ENCODE measurements around the gene ATP11A. TPM values are rescaled to one million over a fixed set of nuclear protein-coding genes. Genes with fewer than 3 reads are reported as not detected.
A peak's percentile ranks its signal among the peaks of the same experiment; 100 is the strongest.
"Not testable (repeated sequence)": the region's sequence is repeated elsewhere in the genome, so short reads cannot be mapped to it uniquely, and the experiment has no call there.

Gene ATP11A
- total RNA-seq, 1 donor from 2014 or later, result 377 TPM

DNA sequence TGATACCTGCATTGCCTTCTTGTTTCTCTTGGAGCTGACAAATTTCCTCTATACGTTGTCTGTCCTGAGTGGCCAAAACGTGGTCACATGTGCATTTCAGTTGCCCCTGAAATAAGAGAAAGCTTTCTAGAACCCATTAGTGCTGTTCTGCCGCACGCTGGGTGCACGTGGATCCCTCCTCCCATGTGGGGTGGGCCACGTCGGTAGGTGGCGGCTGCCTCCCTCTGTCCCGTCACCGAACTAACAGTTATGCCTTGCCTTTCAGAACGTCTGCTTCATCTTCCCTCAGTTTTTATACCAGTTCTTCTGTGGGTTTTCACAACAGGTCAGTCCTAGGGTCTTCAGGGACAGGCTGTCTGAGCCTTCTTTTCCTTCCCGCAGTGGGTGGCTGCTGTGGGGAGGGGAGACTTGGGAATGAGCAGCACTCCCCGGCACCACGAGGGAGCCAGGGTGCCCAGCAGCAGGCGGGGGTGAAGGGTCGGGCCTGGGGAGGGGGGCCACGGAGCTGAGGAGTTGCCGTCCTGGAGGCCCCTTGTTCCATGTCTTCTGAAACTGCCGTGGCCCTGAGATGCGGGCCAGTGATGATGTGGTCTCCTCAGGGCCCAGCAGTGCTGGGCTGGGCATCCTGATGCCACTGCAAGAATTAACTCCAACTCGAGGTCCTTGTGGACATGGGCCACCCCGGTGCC is 169.4 kb downstream of the ATP11A start:
- Histone ChIP-seq H3K27me3 (no peaks in the 10 kb centered on the region), H3K4me3 (no peak overlapping the region), H3K9me3 (no peaks in the 10 kb centered on the region), H3K27ac (no peak overlapping the region), H3K36me3 (peaks cover 83% of the 10 kb centered on the region), H3K4me1 (no peaks in the 10 kb centered on the region)
- TF ChIP-seq, protein P1, sequence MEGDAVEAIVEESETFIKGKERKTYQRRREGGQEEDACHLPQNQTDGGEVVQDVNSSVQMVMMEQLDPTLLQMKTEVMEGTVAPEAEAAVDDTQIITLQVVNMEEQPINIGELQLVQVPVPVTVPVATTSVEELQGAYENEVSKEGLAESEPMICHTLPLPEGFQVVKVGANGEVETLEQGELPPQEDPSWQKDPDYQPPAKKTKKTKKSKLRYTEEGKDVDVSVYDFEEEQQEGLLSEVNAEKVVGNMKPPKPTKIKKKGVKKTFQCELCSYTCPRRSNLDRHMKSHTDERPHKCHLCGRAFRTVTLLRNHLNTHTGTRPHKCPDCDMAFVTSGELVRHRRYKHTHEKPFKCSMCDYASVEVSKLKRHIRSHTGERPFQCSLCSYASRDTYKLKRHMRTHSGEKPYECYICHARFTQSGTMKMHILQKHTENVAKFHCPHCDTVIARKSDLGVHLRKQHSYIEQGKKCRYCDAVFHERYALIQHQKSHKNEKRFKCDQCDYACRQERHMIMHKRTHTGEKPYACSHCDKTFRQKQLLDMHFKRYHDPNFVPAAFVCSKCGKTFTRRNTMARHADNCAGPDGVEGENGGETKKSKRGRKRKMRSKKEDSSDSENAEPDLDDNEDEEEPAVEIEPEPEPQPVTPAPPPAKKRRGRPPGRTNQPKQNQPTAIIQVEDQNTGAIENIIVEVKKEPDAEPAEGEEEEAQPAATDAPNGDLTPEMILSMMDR (IDR thresholded peaks at IDR 0.05), result no peak
- intact Hi-C loops (cut with DNase I), result no loop called here
- ATAC-seq, result peak; percentile 42
- peak; percentile 48 for DNase-seq

- DNase-seq (no peak), ATAC-seq (peak; percentile 47)
- intact Hi-C loops (cut with DNase I), result no loop called here
- Histone ChIP-seq H3K27ac (no peak overlapping the region), H3K27me3 (no peaks in the 10 kb centered on the region), H3K36me3 (peaks cover 77% of the 10 kb centered on the region), H3K4me1 (no peaks in the 10 kb centered on the region), H3K4me3 (no peak overlapping the region), H3K9me3 (no peaks in the 10 kb centered on the region)
- TF ChIP-seq, protein P1 (IDR thresholded peaks at IDR 0.05), result no peak
Measured at GRCh38 chr13:112859817-112860190, 170.0 kb downstream of the ATP11A start.

DNA sequence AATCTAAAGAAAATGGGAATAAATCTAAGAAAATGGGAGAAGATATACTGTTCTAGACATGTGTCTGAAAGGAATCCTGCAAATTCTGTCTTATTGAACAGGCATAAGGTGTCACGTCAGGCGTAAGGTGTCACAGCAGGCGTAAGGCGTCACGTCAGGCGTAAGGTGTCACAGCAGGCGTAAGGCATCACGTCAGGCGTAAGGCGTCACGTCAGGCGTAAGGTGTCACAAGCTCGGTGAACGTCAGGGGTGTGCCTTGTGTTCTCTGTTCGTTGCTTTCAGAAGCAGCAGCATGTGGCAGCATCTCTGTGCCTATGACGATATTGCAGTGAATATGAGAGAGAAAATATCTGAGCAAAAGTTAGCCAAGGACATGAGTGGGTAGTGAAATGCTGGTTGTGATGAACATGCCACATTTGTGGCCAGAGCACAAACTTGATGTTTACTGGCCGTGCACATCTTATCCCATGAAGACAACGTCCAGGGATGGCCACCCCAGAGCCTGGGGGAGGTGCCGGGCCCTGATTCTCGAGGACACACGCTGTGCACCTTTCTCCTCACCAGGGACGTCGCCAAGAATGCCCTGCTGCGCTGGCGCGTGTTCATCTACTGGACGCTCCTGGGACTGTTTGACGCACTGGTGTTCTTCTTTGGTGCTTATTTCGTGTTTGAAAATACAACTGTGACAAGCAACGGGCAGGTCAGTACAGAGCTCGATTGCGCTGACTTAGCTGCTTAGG is 172.2 kb downstream of the ATP11A start:
- intact Hi-C loops (cut with DNase I), result no loop called here
- DNase-seq (peak; percentile 36), ATAC-seq (peak; percentile 14)
- H3K4me3 ChIP-seq, result no peak overlapping the region
- H3K27me3 ChIP-seq, result no peaks in the 10 kb centered on the region
- H3K27ac ChIP-seq, result no peak overlapping the region
- H3K36me3 ChIP-seq, result peaks cover 68% of the 10 kb centered on the region
- no peaks in the 10 kb centered on the region for H3K4me1 ChIP-seq
- H3K9me3 ChIP-seq, result no peaks in the 10 kb centered on the region
- TF ChIP-seq, protein P1 (IDR thresholded peaks at IDR 0.05), result no peak

- H3K27me3 ChIP-seq; ATAC-seq; DNase-seq; H3K4me3 ChIP-seq; H3K4me1 ChIP-seq; intact Hi-C loops (cut with DNase I); H3K27ac ChIP-seq; H3K9me3 ChIP-seq: not testable (repeated sequence)
- peaks cover 68% of the 10 kb centered on the region for H3K36me3 ChIP-seq
Measured at GRCh38 chr13:112863356-112863755, 173.5 kb downstream of the ATP11A start.

DNA sequence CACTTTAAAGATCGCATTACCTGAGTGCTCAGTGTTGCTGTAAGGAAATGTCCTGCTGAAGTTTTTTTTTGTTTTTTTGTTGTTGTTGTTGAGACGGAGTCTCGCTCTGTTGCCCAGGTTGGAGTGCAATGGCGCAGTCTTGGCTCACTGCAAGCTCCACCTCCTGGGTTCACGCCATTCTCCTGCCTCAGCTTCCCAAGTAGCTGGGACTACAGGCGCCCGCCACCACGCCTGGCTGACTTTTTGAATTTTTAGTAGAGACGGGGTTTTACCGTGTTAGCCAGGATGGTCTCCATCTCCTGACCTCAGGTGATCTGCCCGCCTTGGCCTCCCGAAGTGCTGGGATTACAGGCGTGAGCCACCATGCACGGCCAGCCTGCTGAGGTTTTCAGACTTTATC is 175.6 kb downstream of the ATP11A start:
- ATAC-seq; H3K27ac ChIP-seq; H3K4me3 ChIP-seq; H3K27me3 ChIP-seq; H3K9me3 ChIP-seq; DNase-seq; intact Hi-C loops (cut with DNase I); H3K4me1 ChIP-seq: not testable (repeated sequence)
- H3K36me3 ChIP-seq, result peaks cover 66% of the 10 kb centered on the region

DNA sequence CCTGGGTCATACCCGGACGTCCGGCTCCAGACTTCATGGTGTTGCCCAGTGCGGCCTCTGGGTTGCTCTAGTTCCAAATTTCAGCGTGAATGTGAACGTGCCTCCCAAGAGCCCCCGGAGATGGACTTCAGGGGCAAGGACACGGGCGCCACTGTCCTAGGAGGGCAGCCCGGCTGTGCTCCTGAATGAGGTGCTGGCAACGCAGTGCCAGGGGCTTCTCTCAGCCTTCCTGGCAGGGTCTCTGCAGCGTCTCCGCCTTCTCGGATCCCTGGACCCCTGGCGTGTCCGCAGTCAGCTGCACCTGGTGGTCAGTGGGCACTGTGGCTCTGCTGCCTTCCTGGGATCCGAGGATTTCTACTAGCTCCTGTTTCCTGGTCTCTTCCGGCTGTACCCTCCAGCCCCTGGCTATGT is 177.5 kb downstream of the ATP11A start:
- TF ChIP-seq, protein P1 (IDR thresholded peaks at IDR 0.05), result no peak
- no peaks in the 10 kb centered on the region for H3K4me1 ChIP-seq
- ATAC-seq, result peak; percentile 22
- no peak for DNase-seq
- peaks cover 63% of the 10 kb centered on the region for H3K36me3 ChIP-seq
- no peak overlapping the region for H3K4me3 ChIP-seq
- no peaks in the 10 kb centered on the region for H3K9me3 ChIP-seq
- H3K27ac ChIP-seq, result no peak overlapping the region
- H3K27me3 ChIP-seq, result no peaks in the 10 kb centered on the region
- intact Hi-C loops (cut with DNase I), result no loop called here

All from upper lobe of right lung (tissue), 1 donor.